ENCODE results near the gene EI24.

DNA sequence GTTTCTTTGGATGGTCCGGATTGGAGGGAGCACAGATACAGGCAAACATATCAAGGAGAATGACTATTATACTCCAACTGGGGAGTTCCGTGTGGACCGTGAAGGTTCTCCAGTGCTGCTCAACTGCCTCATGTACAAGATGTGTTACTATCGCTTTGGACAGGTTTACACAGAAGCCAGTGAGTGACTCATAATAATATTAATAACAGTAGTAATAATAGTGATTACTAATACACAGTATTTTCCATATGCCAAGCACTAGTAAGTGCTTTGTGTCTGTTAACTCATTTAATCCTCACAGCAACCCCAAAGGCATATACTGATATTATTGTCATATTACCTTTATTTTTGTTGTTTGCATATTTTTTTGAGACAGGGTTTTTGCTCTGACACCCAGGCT, 49.1 kb downstream of the EI24 start:
- TF ChIP-seq, protein P1, sequence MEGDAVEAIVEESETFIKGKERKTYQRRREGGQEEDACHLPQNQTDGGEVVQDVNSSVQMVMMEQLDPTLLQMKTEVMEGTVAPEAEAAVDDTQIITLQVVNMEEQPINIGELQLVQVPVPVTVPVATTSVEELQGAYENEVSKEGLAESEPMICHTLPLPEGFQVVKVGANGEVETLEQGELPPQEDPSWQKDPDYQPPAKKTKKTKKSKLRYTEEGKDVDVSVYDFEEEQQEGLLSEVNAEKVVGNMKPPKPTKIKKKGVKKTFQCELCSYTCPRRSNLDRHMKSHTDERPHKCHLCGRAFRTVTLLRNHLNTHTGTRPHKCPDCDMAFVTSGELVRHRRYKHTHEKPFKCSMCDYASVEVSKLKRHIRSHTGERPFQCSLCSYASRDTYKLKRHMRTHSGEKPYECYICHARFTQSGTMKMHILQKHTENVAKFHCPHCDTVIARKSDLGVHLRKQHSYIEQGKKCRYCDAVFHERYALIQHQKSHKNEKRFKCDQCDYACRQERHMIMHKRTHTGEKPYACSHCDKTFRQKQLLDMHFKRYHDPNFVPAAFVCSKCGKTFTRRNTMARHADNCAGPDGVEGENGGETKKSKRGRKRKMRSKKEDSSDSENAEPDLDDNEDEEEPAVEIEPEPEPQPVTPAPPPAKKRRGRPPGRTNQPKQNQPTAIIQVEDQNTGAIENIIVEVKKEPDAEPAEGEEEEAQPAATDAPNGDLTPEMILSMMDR (IDR thresholded peaks at IDR 0.05; ENCODE audit: low read depth, low read length), result no peak
- TF ChIP-seq EZH2phosphoT487 (IDR thresholded peaks at IDR 0.05; ENCODE audit: low read depth), result no peak
